Neural crest cell (in vitro differentiated cells): ENCODE results near the gene CNKSR1. TPM values are rescaled to one million over a fixed set of nuclear protein-coding genes. Genes with fewer than 3 reads are reported as not detected.

Experiments
- DNase-seq: peaks from one replicate; pipeline ENCODE4 v3.0.0; 2021; ENCODE audit warnings: low read depth, mixed read lengths, low spot score
- H3K27ac Mint-ChIP-seq: one replicate; pipeline ENCODE4 v1.8.0; 2021; ENCODE audit warnings: mild to moderate bottlenecking, mixed read lengths; ENCODE audit not compliant: unreplicated experiment
- H3K27me3 Mint-ChIP-seq: 2 replicates; pipeline ENCODE4 v1.8.0; 2021; ENCODE audit warnings: low read depth, mild to moderate bottlenecking, mixed read lengths
- H3K36me3 Mint-ChIP-seq: 2 replicates; pipeline ENCODE4 v1.8.0; 2021; ENCODE audit warnings: low read depth, mild to moderate bottlenecking, mixed read lengths
- H3K4me1 Mint-ChIP-seq: 2 replicates; pipeline ENCODE4 v1.8.0; 2021; ENCODE audit warnings: mixed read lengths
- H3K4me3 Mint-ChIP-seq: one replicate; pipeline ENCODE4 v1.8.0; 2021; ENCODE audit warnings: mild to moderate bottlenecking, mixed read lengths
- H3K9me3 Mint-ChIP-seq: 2 replicates; pipeline ENCODE4 v1.8.0; 2021; ENCODE audit warnings: mixed read lengths
- CTCF ChIP-seq: fragments of 200-600 bp; sonication (generic); conservative IDR thresholded peaks from 2 replicates; pipeline ENCODE4 v1.5.0; 2021; ENCODE audit warnings: antibody characterized with exemption, mild to moderate bottlenecking
- long read RNA-seq: library from polyadenylated mRNA; unstranded; transcript quantifications from one replicate; pipeline ENCODE4 v2.0.0, GENCODE V29; 2020
- total RNA-seq: library from RNA; stranded (reverse); gene quantifications from 2 replicates; pipeline ENCODE4 v1.2.1, GENCODE V29; 2021

CNKSR1 gene
- 3.0 and 3.6 TPM in 2 replicates for total RNA-seq
- long read RNA-seq, result 0 reads

- Mint-ChIP-seq H3K4me3 (no peak within 1 kb of the TSS), H3K4me1 (peaks cover 4% of the 10 kb centered on the region), H3K9me3 (no peaks in the 10 kb centered on the region), H3K27ac (peak within 1 kb of the TSS; percentile 89), H3K36me3 (no peaks in the 10 kb centered on the region), H3K27me3 (no peaks in the 10 kb centered on the region)
- no peak for TF ChIP-seq CTCF
- DNase-seq, result no peak
These were observed at the start of gene CNKSR1 for GRCh38 chr1:26177182-26177684. TSS of gene CNKSR1 (plus strand) at chr1:26177491. CDS start at chr1:26177548, 57 bp downstream.

- H3K36me3 Mint-ChIP-seq, result no peaks in the 10 kb centered on the region
- no peaks in the 10 kb centered on the region for H3K27me3 Mint-ChIP-seq
- TF ChIP-seq CTCF, result no peak
- no peak overlapping the region for H3K4me3 Mint-ChIP-seq
- H3K4me1 Mint-ChIP-seq, result peaks cover 4% of the 10 kb centered on the region
- no peak for DNase-seq
- H3K9me3 Mint-ChIP-seq, result no peaks in the 10 kb centered on the region
- no peak overlapping the region for H3K27ac Mint-ChIP-seq
These were observed 47.5 kb upstream of the CNKSR1 start for GRCh38 chr1:26129778-26130177.

GRCh38 chr1:26130695-26131094, 46.6 kb upstream of the CNKSR1 start:
- DNase-seq, result no peak
- no peaks in the 10 kb centered on the region for H3K27me3 Mint-ChIP-seq
- TF ChIP-seq CTCF, result no peak

GRCh38 chr1:26132128-26132833, 45.0 kb upstream of the CNKSR1 start:
- DNase-seq, result no peak

More at GRCh38 chr1:26130695-26131094, 46.6 kb upstream of the CNKSR1 start:
- H3K4me1 Mint-ChIP-seq, result peaks cover 4% of the 10 kb centered on the region
- no peaks in the 10 kb centered on the region for H3K36me3 Mint-ChIP-seq
- H3K27ac Mint-ChIP-seq, result no peak overlapping the region
- H3K9me3 Mint-ChIP-seq, result no peaks in the 10 kb centered on the region
- no peak overlapping the region for H3K4me3 Mint-ChIP-seq

GRCh38 chr1:26132834-26133167, 44.5 kb upstream of the CNKSR1 start:
- Mint-ChIP-seq H3K27me3 (no peaks in the 10 kb centered on the region), H3K36me3 (no peaks in the 10 kb centered on the region), H3K9me3 (no peaks in the 10 kb centered on the region), H3K27ac (no peak overlapping the region), H3K4me3 (no peak overlapping the region), H3K4me1 (peaks cover 4% of the 10 kb centered on the region)
- TF ChIP-seq CTCF, result no peak
- no peak for DNase-seq

More at GRCh38 chr1:26132128-26132833, 45.0 kb upstream of the CNKSR1 start:
- H3K4me1 Mint-ChIP-seq, result peaks cover 4% of the 10 kb centered on the region
- H3K4me3 Mint-ChIP-seq, result no peak overlapping the region
- H3K27ac Mint-ChIP-seq, result no peak overlapping the region
- no peaks in the 10 kb centered on the region for H3K9me3 Mint-ChIP-seq
- H3K36me3 Mint-ChIP-seq, result no peaks in the 10 kb centered on the region
- H3K27me3 Mint-ChIP-seq, result no peaks in the 10 kb centered on the region
- no peak for TF ChIP-seq CTCF
